Activated T-cell treated with anti-CD3 and anti-CD28 coated beads, Interleukin-2, amount 50 U/mL, for 1 hour (primary cell): ENCODE measurements around the gene MFSD2A.
"Not testable (repeated sequence)": the region's sequence is repeated elsewhere in the genome, so short reads cannot be mapped to it uniquely, and the experiment has no call there.

ENCODE experiments used
- DNase-seq: peaks from one replicate; pipeline ENCODE4 v3.0.0-alpha.2; 2020

The MFSD2A gene

DNA sequence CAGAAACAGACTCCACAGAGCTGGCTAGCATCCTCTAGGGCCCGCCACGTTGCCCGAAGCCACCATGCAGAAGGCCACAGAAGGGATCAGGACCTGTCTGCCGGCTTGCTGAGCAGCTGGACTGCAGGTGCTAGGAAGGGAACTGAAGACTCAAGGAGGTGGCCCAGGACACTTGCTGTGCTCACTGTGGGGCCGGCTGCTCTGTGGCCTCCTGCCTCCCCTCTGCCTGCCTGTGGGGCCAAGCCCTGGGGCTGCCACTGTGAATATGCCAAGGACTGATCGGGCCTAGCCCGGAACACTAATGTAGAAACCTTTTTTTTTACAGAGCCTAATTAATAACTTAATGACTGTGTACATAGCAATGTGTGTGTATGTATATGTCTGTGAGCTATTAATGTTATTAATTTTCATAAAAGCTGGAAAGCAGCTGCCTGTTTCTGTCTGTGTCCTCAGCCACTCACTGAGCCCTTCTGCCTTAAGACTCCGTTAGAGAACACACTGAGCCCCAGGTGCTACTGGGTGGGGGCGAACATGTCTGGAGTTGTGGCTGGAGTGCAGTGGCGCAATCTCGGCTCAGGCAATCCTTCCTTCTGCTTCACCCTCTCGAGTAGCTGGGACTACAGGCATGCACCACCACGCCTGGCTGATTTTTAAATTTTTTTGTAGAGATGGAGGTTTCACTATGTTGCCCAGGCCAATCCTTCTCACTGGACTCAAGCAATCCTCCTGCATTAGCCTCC lies 14.8 kb downstream of the MFSD2A start:
- no peak for DNase-seq

GRCh38 chr1:39970274-39970673 lies 15.3 kb downstream of the MFSD2A start:
- DNase-seq: no peak

- no peak for DNase-seq
Observed at GRCh38 chr1:39971138-39971537, 16.2 kb downstream of the MFSD2A start.

DNA sequence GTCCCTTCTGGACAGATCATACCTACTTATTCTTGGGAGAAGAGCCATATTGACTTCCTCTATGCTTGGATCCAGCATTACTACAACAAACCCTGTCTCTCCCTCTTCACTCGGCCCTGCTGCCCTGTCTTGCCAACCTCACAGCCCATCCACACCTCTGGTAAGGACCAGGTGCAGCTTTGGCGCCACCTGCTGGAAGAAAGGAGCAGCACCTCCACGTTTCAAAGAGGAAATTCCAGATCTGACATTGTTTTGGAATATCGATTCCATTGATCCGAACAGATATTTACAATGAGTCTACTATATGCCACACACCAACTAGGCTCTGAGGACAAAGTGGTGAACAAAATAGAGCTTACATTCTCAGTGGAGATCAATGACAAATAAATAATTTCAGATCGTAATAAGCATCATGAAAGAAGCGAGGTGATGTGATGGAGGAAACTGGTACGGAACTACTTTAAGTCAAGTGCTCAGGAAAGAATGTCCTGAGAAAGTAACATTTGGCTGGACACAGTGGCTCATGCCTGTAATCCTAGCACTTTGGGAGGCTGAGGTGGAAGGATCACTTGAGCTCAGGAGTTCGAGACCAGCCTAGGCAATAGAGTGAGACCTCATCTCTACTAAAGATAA lies 18.7 kb downstream of the MFSD2A start:
- DNase-seq: peak; percentile 77

- no peak for DNase-seq
Observed at GRCh38 chr1:39976732-39977131, 21.8 kb downstream of the MFSD2A start.

- DNase-seq: no peak
Observed at GRCh38 chr1:39977202-39977601, 22.3 kb downstream of the MFSD2A start.

DNA sequence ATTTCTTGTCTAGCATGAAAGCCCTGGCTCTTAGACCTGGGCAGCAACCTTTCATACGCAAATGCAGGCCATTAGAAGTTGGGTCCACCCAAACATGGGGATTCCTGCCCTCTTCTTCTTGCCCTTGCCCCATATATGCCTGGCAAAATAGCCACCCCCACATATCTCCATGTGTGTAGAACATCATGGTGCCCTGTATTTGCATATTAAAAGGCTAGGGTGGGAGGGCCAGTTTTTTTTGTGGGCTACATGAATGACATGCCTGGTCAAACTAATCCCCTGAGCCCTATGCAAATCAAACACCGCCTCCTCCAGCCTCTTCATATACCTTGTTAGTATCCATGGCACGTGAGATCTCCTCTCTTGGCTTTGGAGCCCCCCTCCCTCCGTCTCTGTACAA lies 24.7 kb downstream of the MFSD2A start:
- DNase-seq: no peak

- no peak for DNase-seq
Observed at GRCh38 chr1:39980555-39981313, 25.8 kb downstream of the MFSD2A start.

- no peak for DNase-seq
Observed at GRCh38 chr1:39981385-39981784, 26.4 kb downstream of the MFSD2A start.

DNA sequence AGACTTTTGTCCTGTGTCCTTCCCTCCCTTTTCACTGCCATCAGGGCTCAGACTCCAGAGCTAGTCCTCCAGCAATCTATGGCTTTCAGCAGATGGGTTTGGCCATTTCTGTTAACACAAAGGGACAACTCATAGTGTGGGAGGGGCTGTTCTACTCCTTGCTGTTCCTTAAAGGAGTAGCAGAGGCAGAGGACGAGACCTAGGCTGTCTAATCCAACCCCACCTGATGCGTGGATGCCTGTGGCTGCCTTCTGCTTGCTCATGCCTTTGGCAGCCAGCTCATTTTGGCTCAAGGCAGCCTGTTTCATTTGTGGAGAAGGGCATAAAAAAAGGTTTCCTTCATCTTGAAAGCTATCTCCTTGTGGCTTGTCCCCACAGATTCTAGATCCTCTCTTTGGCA lies 27.0 kb downstream of the MFSD2A start:
- no peak for DNase-seq

DNA sequence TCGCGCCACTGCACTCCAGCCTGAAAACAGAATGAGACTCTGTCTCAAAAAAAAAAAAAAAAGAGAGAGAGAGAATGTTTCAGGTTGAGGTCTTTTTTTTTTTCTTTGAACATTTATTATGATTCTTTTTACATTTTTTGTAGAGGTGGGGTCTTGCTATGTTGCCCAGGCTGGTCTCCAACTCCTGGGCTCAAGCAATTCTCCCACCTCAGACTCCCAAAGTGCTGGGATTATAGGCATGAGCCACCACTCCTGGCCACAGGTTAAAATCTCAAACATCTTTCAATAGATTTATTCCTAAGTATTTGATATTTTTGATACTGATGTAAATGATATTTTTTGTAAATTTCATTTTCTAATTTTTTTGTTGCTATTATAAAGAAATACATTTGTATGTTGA lies 29.5 kb downstream of the MFSD2A start:
- DNase-seq: not testable (repeated sequence)

DNA sequence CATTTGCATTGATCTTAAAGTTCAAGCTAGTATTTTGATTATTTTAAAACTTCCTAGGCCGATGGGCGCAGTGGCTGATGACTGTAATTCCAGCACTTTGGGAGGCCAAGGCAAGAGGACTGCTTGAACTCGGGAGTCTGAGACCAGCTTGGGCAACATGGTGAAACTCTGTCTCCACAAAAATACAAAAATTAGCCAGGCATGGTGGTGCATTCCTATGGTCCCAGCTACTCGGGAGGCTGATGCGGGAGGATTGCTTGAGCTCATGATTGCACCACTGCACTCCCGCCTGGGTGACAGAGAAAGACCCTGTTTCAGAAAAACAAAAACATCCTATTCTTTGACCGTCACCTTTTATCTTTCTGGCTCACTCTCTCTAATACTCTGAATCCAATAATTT lies 30.0 kb downstream of the MFSD2A start:
- DNase-seq: no peak

DNA sequence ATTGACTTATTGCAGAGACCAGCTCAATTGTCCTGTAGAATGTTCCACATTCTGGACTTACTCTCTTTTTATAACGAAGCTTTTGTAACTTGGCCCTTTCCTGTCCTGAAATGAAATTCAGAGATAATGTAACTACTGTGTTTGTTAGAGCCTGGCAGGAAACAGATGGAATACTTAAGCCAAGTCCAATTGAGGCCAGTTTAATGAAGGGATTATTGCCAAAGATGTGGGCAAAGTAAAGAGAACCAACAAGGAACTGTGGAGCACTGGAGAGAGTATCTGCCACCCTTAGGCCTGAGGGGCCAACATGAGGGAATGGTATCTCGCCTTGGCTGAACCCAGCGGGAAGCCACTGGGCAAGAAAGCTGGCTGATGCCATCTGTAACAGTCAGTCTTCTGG lies 32.9 kb downstream of the MFSD2A start:
- DNase-seq: no peak

DNA sequence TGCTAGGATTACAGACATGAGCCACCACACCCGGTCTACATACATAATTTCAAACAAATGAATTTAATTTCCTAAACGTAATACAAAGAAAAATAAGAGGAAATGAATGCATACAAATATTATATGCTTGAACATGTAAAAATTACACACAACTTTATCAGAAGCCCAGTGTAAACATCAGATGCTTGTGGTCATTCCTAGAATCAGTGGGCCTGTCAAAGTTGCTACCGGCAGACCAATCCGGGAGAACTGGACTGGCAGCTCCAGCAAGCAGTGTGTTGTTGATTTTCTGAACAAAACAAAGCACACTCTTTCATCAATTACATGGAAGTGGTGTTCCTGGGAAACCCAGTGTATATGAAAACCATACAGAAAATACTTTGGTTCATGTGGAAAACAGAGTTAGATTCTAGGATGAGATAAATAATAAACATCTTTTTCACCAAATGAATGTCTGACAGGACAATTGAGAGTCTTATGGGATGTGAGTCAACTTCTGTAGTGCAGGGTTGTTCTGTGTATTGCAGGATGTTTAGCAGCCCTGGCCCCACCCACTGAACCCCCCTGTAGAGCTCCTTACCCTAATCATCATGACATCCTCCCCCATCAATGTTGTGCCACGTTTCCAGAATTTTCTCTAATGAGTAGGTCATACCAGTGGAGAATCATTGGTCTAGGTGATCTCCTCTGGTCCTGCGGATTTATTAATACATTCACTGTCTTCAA lies 33.8 kb downstream of the MFSD2A start:
- DNase-seq: no peak

DNA sequence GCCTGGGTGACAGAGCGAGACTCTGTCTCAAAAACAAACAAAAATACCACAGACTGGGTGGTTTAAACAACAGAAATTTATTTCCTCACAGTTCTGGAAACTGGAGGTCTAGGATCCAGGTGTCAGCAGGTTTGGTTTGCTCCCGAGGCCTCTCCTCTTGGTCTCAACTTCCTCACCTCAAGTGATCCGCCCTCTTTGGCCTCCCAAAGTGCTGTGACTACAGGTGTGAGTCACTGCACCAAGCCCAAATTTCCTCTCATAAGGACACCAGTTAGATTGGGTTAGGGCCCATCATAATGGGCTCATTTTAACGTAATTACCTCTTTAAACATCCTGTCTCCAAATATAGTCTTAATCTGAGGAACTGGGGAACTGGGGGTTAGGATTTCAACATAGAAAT lies 35.5 kb downstream of the MFSD2A start:
- DNase-seq: no peak

GRCh38 chr1:39992234-39992633 lies 37.3 kb downstream of the MFSD2A start:
- no peak for DNase-seq

DNA sequence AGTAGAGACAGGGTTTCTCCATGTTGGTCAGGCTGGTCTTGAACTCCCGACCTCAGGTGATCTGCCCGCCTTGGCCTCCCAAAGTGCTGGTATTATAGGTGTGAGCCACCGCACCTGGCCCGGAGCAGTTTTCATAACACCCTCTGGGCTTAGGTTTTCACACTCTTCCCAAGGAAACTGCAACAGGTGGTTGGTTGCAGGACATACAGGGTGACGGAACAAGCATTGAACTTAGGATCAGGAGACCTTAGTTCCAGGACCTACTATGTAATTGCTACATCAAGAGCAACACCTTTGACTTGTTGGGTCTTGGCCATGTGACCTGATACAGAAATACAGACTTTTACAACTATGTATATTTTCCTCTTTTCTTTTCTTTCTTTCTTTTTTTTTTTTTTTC lies 37.9 kb downstream of the MFSD2A start:
- no peak for DNase-seq

GRCh38 chr1:39995973-39996393 lies 41.0 kb downstream of the MFSD2A start:
- no peak for DNase-seq

GRCh38 chr1:39996396-39997004 lies 41.6 kb downstream of the MFSD2A start:
- no peak for DNase-seq

DNA sequence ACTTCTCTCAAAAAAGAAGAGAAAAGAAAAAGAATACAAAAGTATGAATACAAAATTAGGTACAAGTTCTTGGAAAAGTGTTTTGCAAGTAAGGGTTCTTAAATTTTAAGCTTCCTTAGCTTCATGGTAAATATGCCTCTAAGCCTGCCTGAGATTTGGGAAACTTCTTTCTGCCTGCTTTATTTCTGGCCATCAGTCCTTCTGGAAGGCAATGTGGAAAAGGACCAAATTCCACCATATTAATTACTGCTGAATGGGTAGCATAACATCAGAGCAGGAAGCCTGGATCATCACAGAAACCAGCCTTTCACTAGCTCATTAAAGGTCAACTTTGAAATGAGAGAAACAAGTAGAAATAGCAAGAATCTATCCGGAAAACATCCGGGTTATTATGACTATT lies 46.5 kb downstream of the MFSD2A start:
- DNase-seq: no peak

GRCh38 chr1:40003156-40004093 lies 48.5 kb downstream of the MFSD2A start:
- DNase-seq: no peak

- no peak for DNase-seq
Observed at GRCh38 chr1:40004857-40005256, 49.9 kb downstream of the MFSD2A start.
